Neural progenitor cell (in vitro differentiated cells): ENCODE results near the gene CAPN2.

Experiments
- EZH2 ChIP-seq: fragments of 200-600 bp; sonication (generic); IDR thresholded peaks from 2 replicates; pipeline ENCODE4 v1.6.1; 2017; ENCODE audit warnings: antibody characterized with exemption, mild to moderate bottlenecking, moderate library complexity
- EZH2phosphoT487 ChIP-seq: fragments of 200-600 bp; sonication (generic); IDR thresholded peaks from 2 replicates; pipeline ENCODE4 v1.6.1; 2017; ENCODE audit warnings: antibody characterized with exemption
- TF ChIP-seq, protein P1 (sequence below): fragments of 200-600 bp; sonication (generic); IDR thresholded peaks from 2 replicates; pipeline ENCODE4 v1.5.1; 2017; ENCODE audit warnings: antibody characterized with exemption, mild to moderate bottlenecking

DNA sequence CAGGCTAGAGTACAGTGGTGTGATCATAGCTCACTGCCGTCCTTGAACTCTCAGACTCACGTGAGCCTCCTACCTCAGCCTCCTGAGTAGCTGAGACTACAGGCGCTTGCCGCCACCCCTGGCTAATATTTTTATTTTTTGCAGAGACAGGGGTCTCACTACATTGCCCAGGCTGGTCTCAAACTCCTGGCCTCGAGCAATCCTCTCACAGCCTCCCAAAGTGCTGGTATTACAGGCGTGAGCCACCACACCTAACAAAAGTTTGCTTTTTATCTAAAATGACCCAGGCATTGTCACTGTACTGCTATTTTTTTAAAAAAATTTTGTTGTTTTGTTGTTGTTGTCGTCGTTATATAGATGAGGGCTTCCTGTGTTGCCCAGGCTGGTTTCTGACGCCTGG is 46.4 kb downstream of the CAPN2 start:
- TF ChIP-seq, protein P1, sequence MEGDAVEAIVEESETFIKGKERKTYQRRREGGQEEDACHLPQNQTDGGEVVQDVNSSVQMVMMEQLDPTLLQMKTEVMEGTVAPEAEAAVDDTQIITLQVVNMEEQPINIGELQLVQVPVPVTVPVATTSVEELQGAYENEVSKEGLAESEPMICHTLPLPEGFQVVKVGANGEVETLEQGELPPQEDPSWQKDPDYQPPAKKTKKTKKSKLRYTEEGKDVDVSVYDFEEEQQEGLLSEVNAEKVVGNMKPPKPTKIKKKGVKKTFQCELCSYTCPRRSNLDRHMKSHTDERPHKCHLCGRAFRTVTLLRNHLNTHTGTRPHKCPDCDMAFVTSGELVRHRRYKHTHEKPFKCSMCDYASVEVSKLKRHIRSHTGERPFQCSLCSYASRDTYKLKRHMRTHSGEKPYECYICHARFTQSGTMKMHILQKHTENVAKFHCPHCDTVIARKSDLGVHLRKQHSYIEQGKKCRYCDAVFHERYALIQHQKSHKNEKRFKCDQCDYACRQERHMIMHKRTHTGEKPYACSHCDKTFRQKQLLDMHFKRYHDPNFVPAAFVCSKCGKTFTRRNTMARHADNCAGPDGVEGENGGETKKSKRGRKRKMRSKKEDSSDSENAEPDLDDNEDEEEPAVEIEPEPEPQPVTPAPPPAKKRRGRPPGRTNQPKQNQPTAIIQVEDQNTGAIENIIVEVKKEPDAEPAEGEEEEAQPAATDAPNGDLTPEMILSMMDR: no peak
- TF ChIP-seq EZH2phosphoT487: no peak
- TF ChIP-seq EZH2: no peak
